B cell (primary cell): Measurements from ENCODE around the gene PLAC1.

Experiments
- EZH2 ChIP-seq: IDR thresholded peaks from 2 replicates; pipeline ENCODE4 v1.6.1; 2012; ENCODE audit warnings: borderline replicate concordance, low read depth, mild to moderate bottlenecking, moderate library complexity, low read length; ENCODE audit not compliant: insufficient read depth, poor library complexity, severe bottlenecking
- TF ChIP-seq, protein P1 (sequence below): fragments of 200-600 bp; IDR thresholded peaks from one replicate; pipeline ENCODE4 v1.8.0; 2022; ENCODE audit warnings: antibody characterized with exemption, mild to moderate bottlenecking

DNA sequence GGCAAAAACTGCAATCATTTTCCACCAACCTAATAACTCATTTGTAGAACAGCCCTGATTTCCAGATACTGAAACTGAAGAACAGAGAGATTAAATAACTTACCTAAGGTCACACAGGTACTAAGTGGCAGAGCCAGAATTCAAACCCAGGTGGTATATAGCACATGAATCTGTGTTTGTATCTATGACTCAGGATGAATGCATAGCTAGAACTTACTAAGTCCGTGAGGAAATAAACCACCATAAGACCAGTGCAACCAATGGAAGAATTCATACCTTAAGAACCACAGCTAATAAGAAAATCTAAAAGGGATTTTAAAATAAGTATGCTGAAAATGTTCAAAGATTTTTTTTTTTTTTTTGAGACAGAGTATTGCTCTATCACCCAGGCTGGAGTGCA, 1.5 kb upstream of the PLAC1 start:
- no peak for TF ChIP-seq EZH2
- TF ChIP-seq, protein P1, sequence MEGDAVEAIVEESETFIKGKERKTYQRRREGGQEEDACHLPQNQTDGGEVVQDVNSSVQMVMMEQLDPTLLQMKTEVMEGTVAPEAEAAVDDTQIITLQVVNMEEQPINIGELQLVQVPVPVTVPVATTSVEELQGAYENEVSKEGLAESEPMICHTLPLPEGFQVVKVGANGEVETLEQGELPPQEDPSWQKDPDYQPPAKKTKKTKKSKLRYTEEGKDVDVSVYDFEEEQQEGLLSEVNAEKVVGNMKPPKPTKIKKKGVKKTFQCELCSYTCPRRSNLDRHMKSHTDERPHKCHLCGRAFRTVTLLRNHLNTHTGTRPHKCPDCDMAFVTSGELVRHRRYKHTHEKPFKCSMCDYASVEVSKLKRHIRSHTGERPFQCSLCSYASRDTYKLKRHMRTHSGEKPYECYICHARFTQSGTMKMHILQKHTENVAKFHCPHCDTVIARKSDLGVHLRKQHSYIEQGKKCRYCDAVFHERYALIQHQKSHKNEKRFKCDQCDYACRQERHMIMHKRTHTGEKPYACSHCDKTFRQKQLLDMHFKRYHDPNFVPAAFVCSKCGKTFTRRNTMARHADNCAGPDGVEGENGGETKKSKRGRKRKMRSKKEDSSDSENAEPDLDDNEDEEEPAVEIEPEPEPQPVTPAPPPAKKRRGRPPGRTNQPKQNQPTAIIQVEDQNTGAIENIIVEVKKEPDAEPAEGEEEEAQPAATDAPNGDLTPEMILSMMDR = no peak
